OCI-LY7 (cell line): ENCODE measurements around the gene MPRIP.

Experiments used
- CTCF ChIP-seq: fragments of 200-600 bp; sonication (generic); conservative IDR thresholded peaks from 2 replicates; pipeline ENCODE4 v1.5.1; 2014; ENCODE audit warnings: mild to moderate bottlenecking, antibody characterized with exemption, low read length, moderate library complexity, mixed read lengths
- EZH2phosphoT487 ChIP-seq: fragments of 200-600 bp; sonication (generic); IDR thresholded peaks from 2 replicates; pipeline ENCODE4 v1.6.1; 2018; ENCODE audit warnings: low read depth, borderline replicate concordance, mild to moderate bottlenecking, mixed run types, antibody characterized with exemption, low read length, moderate library complexity, mixed read lengths

GRCh38 chr17:17103160-17103559, 60.9 kb downstream of the MPRIP start:
- TF ChIP-seq CTCF, result no peak
- TF ChIP-seq EZH2phosphoT487, result no peak
